CD4-positive, alpha-beta T cell treated with Interleukin-15 for 1 hour (primary cell): ENCODE data around the gene RNLS.
"Not testable (repeated sequence)": the region's sequence is repeated elsewhere in the genome, so short reads cannot be mapped to it uniquely, and the experiment has no call there.

Experiments
- DNase-seq: peaks from one replicate; pipeline ENCODE4 v3.0.0-alpha.2; 2020

The RNLS gene

DNA sequence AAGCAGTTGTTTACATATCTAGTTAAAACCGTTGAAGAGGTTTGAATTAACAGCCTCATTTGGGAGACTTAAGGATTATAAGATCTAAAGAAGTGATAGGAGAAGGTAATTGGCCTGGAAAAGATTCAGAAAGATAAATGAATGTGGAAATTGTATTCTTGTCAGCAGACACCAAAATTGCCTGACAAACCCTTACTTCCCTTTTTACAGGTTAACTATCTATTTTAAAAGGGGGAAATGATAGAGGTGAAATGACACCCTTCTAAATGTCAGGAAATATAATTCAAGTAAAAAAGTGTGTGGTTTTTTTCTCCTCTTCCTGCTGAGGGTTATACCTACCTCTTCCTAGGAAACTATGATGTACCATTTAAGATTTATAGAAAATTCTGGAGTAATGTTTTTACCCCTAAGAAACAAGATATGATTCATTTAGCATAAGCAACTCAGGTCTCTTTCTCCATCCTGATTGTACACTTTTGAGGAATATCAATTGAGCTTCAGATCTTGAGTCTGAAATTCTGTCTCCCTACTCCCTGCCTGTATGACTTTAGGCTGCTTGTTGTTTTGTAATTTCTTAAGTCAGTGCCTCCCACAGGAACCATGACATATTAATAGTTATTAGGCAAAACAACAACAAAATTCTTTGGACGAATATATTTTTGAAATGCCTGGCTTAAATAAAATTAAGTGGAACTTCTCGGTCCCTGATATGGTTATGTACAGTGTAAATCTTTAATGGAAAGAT, 250.4 kb downstream of the RNLS start:
- no peak for DNase-seq

DNA sequence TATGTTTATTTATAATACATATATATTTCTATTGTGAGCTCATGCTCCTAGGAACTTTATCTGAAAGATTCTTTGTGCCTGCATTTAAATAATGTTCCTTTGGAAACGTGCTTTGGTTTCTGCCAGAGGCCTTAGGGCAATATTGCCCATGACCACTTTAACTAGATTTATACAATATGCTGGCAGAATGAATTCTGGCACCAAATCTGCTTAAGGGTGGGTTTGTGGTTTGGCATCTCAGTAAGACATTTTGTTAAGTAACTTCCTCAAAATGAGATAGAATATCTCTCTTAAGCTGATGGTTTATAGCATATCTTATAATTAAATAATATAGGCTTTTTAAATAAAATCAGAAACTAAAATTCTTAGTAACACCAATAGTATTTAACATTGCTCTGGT, 252.9 kb downstream of the RNLS start:
- no peak for DNase-seq

DNA sequence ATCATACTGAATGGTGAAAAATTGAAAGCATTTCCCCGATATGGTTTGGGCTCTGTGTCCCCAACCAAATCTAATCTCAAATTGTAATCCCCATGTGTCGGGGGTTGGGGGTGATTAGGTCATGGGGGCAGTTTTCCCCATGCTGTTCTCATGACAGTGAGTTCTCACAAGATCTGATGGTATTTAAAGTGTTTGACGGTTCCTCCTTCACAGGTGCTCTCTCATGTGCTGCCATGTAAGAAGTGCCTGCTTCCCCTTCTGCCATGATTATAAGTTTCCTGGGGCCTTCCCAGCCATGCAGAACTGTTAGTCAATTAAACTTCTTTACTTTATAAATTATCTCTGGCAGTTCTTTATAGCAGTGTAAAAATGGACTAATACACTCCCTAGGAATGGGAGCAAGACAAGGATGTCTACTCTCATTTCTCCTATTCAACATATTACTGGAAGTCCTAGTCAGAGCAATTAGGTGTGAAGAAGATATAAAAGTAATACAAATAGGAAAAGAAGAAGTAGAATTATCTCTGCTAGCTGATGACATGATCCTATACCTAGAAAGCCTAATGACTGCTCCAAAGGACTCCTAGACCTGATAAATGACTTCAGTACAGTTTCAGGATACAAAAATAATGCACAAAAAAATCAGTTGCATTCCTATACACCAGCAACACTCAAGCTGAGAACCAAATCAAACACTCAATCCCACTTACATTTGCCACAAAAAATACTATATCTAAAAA, 260.6 kb downstream of the RNLS start:
- DNase-seq: peak; percentile 18

DNA sequence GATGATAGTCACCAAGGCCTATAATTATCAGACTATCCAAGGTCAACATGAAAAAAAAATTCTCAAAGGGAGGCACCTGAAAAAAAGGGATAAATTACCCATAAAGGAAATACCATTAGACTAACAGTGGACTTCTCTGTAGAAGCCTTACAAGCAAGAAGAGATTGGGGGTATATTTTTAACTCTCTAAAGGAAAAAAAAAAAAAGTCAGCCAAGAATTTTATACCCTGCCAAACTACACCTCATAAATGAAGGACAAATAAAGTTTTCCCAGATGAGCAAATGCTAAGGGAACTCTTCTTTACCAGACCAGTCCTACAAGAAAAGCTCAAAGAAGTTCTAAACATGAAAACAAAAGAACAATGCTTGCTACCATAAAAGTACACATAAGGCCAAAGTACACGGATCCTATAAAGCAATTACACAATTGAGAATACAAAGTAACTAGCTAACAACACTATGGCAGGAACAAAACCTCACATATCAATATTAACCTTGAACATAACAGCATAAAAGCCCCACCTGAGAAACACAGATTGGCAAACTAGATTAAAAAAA, 263.1 kb downstream of the RNLS start:
- DNase-seq: no peak

DNA sequence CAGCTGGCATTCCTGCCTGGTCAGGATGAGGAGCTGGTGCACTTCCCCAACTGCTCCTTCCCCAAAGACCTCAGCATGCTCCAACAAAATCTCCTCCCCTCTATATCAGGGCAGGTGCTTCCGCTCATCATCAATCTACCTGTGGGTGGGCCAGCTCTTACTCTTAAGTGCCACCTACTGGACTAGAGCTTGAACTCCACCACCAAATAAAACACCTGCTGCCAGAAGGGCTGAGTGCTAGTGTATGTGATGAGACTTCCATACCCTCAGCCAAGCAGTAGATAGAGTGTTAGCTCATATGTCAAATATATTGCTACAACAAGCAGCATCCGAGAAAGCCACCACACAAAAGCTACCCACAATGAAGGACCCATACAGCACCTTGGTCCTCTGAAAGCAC, 264.3 kb downstream of the RNLS start:
- DNase-seq: no peak

DNA sequence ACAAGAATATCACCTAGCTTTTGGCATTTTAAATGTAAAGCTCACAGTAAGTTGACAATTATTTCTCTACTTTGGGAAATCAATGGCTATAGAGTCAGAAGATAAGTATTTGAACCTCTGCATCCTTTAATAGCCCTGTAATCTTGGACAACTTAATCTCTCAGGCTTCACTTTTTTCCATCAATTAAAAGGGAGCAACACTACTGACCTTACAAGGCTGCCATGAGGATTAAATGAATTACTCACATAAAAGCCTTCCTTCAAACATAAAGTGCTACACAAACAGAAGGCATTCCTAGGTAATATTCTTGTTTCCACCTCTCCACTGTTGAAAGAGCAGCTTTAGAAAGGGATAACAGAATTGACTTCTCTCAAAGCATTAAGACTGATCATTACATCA, 266.0 kb downstream of the RNLS start:
- DNase-seq: no peak

DNA sequence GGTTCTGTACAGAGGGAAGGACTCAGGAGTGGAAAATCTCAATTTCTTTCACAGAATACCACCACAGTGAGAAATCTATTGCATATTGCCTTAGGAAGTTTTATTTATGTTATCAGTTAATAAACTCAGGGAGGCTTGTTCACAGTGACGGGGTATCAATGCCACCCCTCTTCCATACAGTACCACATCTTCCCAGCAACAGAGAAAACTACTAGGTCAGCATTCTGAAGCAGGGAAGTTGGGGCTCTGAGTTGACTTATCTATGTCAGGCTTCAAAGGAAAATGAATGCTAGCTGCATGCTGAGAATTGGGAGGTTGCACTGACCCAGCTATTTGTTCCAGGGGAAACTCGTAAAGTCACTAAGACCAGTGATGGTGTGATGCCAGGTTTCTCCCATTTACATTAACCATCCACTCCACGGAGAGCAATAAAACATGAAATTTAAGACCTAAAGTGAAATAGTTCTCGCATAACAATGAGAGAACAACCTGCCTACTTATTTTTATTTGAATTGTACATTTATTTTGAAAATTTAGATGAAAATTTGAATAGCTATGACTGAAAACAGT, 266.7 kb downstream of the RNLS start:
- no peak for DNase-seq

DNA sequence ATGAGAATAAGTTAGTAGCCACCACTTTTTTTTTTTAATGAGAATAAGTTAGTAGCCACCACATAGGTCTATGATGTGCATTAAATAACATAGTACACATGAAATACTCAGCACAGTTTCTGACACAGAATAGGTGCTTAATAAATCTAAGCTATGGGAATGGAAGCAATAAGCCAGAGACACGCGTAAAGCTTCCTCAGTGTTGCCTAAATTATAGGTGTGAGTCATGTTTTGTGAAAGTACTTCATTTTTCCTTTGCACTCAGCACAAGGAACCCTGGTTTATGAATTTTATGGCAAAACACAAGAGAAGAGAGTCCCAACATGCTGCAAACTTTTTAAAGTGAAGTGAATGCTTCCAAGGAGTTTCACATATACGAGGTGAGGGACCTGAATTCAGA, 267.4 kb downstream of the RNLS start:
- DNase-seq: no peak

DNA sequence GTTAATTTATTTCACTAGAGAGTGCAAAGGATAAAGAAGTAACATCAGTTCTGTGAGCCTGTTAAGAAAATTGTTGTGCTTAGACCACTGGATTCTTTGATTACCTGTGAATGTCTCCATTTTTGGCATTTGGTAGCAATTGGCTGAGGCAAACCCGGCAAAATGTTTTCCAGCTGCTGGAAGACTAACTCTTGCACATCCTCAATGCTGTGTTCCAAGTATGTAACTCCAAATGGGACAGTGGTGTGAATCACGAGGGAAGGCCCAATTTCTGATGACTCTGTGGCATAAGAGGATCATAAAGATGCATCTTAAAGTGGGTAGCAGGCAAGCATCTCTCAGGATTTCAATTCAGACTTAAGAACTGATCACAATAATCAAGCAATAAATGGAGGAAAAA, 268.8 kb downstream of the RNLS start:
- no peak for DNase-seq

DNA sequence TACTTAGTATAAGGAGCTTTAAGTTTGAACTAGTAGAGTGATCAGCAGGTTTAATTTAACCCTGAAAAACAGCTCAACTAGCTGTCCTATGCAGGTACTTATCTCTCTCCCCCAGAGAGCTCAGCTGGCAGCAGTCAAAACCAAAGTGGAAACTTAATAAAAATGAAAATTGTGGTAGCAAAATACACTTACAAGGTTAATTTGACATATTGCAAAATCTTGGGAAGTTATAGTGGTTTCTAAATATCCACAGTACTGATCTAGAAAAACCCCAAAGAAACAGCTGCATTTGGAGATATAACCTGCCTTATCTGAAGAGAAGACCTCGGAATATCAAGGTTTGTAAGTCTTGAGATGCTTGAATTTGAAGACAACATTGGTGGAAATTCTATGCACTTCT, 269.2 kb downstream of the RNLS start:
- no peak for DNase-seq

DNA sequence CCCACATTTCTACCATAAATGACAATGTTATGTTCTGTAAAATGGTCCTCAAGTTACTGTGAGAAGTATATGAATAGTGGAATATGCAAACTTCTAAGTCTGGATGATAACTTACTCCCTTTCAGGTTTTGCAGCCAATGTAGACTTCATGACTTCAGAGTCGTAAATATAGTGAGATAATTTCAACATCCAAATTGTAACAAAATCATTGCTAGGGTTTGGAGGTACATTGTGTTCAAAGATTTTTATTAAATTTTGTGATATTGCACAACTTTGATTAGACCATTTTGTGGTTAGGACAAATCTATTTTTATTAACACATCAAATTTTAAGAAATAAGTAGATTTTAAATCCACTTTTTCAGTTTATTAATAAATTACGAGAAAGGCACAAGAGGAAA, 270.3 kb downstream of the RNLS start:
- no peak for DNase-seq

DNA sequence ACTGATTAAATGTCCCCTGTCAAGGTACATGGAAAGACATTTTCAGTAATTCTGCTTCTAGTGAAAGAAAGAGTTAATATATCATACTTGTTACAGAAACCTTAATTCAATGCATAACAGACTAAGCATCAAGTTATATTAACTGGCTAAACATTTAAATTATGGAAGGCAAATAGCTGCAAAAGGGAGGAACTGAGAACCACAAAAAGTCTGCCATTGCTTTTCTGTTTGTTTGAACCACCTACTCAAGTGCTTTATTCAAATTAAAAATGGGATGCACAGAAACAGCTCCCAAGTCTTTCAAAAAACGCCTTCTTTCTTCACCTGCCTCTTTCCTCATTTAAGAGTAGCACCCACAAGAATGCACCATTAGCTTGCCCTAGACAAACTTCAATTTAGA, 271.9 kb downstream of the RNLS start:
- no peak for DNase-seq

DNA sequence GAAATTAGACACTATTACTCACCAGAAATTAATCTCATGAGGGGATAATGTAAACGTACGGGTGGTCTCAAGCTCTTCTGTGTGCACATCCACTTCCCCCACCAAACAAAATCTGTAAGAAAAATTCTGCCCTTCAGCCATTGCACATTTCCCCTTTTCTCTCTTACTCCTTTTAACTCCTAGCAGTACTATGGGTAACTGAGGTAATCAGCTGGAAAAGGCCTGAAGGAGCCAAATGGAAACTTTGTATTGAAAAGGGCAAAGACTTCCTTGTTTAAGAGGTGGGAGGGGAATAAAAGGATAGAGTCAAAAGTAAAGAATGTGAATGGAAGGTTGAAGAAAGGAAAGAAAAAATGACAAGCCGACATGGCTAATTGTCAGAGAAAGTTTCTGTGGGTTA, 273.8 kb downstream of the RNLS start:
- DNase-seq: no peak

DNA sequence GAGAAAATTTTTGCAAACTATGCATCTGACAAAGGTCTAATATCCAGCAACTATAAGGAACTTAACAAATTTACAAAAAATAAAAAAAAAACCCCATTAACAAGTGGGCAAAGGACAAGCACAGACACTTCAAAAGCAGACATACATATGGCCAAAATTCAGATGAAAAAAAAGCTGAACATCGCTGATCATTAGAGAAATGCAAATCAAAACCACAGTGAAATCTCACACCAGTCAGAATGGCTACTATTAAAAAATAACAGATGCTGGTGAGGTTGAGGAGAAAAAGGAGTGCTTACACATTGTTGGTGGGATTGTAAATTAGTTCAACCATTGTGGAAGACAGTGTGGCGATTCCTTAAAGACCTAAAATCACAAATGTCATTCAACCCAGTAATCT, 274.8 kb downstream of the RNLS start:
- not testable (repeated sequence) for DNase-seq

DNA sequence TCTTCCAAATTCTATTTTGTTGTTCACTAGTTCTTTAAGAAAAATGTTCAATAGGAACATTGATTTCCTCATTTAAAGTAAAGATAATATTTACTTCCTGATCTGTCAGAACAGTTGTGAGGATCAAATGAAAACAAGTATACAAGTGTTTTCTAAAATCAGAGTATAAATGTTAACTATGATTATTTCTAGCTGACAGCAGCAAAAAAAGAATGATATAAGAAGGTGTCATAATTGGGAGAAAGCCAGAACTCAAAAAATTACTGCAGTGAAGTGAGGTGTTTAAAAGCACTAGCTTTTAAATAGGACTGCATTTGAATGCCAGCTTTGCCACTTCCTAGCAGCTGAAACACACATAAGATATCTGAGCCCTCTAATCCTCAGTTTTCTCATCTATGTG, 283.3 kb downstream of the RNLS start:
- no peak for DNase-seq

DNA sequence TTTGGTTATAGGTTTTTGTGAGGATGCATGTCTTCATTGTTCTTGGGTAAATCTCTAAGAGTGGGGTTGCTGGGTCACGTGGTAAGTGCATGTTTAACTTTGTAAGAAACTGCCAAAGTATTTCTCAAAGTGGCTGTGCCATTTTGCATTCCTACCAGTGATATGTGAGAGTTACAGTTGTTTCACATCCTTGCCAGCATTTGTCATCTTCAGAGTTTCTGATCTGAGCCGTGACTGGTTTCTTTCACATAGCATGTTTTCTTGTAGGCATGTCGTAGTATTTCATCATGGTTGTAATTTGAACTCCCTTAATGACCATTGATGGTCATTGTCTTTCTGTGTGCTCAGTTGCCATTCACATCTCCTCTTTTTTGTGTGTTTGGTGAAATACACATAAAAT, 286.0 kb downstream of the RNLS start:
- no peak for DNase-seq

DNA sequence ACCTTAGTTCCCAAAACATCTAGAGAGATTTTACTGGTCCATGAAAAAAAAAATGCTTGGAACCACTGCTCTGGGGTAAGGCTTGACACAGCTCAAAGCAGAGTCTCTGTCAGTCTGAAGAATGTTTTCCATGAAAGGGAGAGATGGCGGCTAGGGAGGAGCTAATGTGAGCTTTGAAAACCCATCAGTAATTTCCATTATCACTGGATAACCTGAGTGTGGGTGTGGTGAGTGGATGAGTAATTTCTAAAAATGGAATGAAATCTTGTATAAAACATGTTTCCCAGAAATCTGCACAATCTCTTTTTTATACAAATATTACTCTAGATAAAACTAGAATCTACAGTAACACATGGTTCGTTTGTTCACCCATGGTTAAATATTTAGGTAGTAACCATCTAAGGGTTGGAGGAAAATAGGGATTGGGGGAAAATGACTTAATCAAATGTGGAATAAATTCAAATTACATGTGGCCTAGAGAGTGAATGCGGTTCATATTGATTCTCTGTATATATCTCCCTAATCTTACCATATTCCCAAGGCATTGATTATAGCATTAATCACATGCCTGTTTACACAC, 289.4 kb downstream of the RNLS start:
- no peak for DNase-seq

DNA sequence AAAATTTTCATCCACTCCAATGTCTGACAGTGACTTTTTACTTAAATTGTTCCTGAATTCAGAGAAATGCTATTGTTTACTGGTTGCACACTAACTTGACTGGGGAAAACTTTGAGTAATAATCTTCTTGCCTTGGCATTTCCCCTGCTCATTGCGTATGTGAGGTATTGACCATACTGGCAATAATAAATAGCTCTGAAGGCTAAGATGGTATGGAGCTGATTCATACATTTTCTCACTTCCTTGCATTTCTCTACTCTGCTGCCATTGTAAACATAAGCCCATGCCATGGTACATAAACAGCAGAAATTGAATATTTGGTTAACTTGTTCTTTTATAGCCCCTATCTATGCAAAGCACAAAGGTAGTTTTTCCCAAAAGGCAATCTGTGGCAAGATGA, 290.0 kb downstream of the RNLS start:
- no peak for DNase-seq

DNA sequence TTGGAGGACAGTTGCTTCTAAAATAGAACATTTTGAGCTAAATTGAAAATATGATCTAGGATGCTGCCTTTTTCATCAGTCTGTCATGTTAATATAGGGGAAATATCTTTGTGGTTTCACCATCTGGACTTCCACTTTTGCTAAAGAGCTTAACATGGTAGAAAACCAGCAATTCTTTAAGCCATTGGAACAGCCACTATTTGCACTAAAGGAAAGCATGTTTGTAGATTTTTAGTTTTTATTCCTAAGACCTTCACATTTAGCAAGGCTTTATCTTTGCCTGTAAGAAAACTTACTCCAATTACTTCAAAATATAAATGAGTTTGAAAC, 291.0 kb downstream of the RNLS start:
- no peak for DNase-seq

DNA sequence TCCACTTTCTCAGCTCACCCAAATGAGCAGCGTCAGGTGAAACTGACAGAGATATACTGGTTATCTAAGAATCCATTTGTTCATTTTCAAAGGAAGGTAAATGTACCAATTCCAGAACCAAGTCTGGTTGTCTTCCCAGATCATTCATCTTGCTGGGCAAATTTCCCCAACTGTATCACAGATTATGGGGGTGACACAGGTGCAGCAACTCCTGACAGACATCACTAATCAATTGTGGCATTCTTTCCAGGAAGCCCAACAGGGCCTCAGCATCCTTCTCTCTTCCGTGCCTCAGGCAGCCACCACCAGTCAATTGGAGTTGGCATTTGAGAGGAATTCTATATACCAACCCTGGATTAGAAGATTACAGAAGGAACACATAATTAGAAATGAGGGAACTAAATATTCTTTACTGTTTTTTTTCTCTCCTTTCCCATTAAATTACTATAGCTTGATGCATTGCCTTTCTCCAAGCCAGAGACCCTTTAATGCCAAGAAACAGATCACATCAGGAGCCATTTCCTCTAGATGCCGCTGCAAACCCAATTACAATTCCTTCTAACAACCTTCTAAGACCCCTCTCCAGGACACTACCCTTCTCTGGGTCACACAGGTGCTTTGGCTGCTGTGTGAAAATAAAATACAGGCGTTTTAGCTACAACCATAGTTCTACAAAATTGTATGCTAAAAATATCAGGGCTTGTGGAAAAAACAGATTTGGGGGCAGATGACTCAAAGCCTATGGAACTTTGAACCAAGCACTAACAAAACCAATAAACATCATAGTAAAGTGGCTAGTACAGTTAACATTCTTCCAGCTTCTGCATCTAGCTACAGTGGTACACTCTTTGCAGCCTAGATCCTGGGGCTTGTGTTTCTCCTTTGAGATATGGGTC, 291.6 kb downstream of the RNLS start:
- no peak for DNase-seq

DNA sequence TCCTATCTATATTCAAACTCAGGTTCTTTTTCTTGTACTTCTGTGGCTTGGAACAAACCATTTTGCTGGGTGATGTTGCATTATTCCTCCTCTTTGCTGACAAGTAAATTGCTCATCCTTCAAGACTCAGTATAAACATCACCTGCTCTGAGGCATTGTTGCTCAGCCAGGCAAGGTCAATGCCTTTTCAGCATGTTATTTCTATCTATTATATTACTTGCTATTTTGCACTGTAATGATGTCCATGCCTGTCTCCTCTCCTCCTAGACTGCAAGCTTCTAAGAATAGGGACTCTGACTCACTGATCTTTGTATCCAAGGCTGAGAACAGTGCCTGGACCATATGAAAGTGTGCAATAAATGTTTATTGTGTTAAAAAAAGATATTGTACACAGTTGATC, 293.8 kb downstream of the RNLS start:
- DNase-seq: no peak

DNA sequence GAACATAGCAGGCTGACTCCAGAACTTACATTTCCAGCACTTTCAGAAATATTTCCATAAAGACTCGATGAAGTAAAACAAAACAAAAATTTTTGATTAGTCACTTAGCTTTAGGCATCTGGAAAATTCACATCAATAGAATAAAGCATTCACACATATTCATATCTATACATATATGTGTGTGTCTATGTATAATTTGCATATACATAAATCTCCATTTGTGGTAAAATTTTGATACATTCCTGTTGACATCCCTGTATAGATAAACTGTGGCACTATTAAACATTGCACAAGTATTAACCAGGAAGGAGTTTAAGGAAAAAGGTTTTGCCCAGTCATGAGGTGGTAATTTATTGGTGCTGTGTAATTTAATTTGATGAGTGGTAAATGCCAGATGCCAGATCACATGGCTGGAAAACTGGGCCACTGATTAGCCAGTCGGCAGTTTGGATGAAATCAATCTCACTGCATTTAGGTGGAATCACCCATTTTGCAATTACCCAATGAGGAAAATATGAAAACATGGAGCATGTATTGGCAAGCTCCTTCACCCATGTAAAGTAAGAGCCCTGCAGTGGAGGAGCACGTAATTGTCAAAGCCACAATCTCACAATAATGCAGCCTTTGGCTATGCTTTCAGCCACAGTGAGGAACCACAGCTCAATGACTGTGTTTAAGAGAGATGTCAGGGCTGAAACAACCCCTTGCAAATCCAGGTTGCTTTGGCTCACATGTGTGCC, 294.6 kb downstream of the RNLS start:
- no peak for DNase-seq
